Measurements from ENCODE around the gene JMJD4. TPM values are rescaled to one million over a fixed set of nuclear protein-coding genes. Genes with fewer than 3 reads are reported as not detected.
A peak's percentile ranks its signal among the peaks of the same experiment; 100 is the strongest.

Gene JMJD4
- total RNA-seq, 2 donors from 2014 or later, result 19.4 to 21.8 TPM

DNA sequence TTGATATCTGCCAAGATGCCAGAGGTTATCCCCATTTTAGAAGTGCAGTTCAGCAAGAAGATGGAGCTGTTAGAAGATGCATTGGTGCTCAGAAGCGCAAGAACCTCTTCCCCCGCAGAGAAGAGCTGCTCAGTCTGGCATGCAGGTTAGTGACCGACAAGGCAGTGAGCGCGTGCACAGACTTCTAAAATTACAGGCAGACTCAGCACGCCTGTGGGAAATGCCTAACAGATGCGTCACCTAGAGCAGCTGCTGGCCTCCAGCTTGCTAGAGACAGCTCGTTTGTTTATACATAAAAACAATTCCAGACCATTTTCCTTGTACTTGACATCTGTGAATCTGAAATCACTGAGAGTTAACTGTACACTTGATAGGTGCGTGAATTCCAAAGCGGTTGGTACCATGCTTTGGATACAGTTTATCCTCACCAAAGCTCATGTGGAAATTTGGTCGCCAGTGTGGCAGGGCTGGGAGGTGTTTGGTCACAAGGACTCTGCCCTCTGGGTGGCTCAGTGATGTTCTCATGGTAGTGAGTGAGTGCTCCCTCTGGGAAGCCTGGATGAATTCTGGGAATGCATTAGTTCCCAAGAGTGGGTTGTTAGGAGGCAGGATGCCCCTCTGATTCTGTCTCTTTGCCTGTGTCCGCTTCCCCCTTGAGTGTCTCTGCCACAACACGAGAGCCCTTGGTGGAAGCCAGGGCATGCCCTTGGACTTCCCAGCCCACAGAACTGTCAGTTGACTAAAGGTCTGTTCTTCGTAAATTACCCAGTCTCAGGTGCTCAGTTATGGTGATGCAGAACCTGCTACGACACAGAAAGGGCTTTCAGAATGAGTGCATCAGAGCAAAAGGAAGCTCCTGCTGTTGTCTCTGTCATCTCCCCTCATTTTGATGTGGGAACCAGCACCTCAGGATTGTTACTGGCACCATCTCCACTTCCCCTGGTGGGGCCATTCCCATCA lies 24.5 kb upstream of the JMJD4 start:
- Histone ChIP-seq H3K9ac (ENCODE audit: extremely low read depth, low read length, poor library complexity, severe bottlenecking) (no peak overlapping the region), H3K9me3 (ENCODE audit: control insufficient read depth, low read length) (no peaks in the 10 kb centered on the region), H3K27ac (ENCODE audit: low read depth, low read length) (no peak overlapping the region), H3K4me3 (ENCODE audit: low read length) (no peak overlapping the region), H3K4me1 (ENCODE audit: control insufficient read depth, insufficient read depth, low read length) (no peaks in the 10 kb centered on the region), H3K36me3 (ENCODE audit: control insufficient read depth, insufficient read depth, low read length) (peaks cover 71% of the 10 kb centered on the region), H3K27me3 (ENCODE audit: control insufficient read depth, insufficient read depth, low read length, poor library complexity, severe bottlenecking) (no peaks in the 10 kb centered on the region)
- WGBS, 2 experiments (ENCODE audit: insufficient coverage in 1 of 2, insufficient read length in 1 of 2), result 94 to 95% methylated on average over 14 to 15 of the region's 15 CpGs
- H3K4me3 Mint-ChIP-seq, result no peak overlapping the region
- no peaks in the 10 kb centered on the region for H3K9me3 Mint-ChIP-seq
- no peaks in the 10 kb centered on the region for H3K4me1 Mint-ChIP-seq
- no peak for DNase-seq
- H3K27ac Mint-ChIP-seq, result no peak overlapping the region
- peaks cover 39% of the 10 kb centered on the region for H3K36me3 Mint-ChIP-seq (ENCODE audit: low read depth)
- no peak for TF ChIP-seq CTCF (conservative IDR thresholded peaks at IDR 0.05)
- no peaks in the 10 kb centered on the region for H3K27me3 Mint-ChIP-seq (ENCODE audit: insufficient read depth)

DNA sequence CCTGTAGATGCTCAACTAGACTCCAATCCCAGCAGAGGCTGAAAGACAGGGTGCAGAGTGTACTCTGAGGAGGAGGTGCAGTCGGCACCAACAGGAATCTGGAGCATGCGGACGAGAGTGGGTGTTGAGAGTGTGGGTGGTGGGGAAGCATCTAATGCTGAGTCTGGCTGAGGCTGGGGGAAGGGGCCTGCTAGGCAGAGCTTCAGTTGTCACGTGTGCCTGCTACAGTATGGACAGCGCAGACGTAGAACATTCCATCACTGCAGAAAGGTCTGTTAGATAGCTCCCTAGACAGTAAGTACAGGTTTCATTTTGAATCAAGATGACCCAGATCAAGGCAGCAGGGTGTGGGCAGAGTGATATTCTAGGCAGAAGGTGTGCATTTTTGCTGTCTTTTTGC lies 23.3 kb upstream of the JMJD4 start:
- no peak for DNase-seq
- Histone ChIP-seq H3K9ac (ENCODE audit: extremely low read depth, low read length, poor library complexity, severe bottlenecking) (no peak overlapping the region), H3K27me3 (ENCODE audit: control insufficient read depth, insufficient read depth, low read length, poor library complexity, severe bottlenecking) (no peaks in the 10 kb centered on the region), H3K9me3 (ENCODE audit: control insufficient read depth, low read length) (no peaks in the 10 kb centered on the region), H3K4me3 (ENCODE audit: low read length) (no peak overlapping the region), H3K4me1 (ENCODE audit: control insufficient read depth, insufficient read depth, low read length) (no peaks in the 10 kb centered on the region), H3K36me3 (ENCODE audit: control insufficient read depth, insufficient read depth, low read length) (peaks cover 62% of the 10 kb centered on the region), H3K27ac (ENCODE audit: low read depth, low read length) (no peak overlapping the region)
- no peaks in the 10 kb centered on the region for H3K9me3 Mint-ChIP-seq
- H3K27me3 Mint-ChIP-seq (ENCODE audit: insufficient read depth), result no peaks in the 10 kb centered on the region
- WGBS, 2 experiments (ENCODE audit: insufficient coverage in 1 of 2, insufficient read length in 1 of 2), result 85 to 97% methylated on average over 3 to 6 of the region's 6 CpGs
- H3K36me3 Mint-ChIP-seq (ENCODE audit: low read depth), result peaks cover 36% of the 10 kb centered on the region
- no peak overlapping the region for H3K4me3 Mint-ChIP-seq
- no peak overlapping the region for H3K27ac Mint-ChIP-seq
- H3K4me1 Mint-ChIP-seq, result no peaks in the 10 kb centered on the region
- no peak for TF ChIP-seq CTCF (conservative IDR thresholded peaks at IDR 0.05)

DNA sequence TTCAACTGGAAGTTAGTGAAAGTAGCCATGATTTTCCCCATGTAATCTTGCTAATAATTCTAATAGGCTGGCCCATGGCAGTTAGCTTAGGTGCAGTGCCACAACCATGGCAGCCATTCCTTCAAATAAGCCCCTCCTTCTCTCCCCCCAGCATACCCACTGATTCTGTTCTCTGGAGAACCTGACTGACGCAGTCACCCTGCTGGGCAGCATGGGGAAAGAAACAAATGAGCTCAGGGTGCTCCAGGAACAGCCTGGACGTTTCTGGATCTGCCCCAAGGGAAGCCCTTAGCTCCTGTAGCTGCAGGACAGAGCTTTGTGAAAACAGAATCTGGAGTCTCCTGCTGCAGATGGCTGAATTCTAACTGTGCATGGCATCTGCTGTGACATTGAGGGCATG lies 22.7 kb upstream of the JMJD4 start:
- WGBS, 2 experiments (ENCODE audit: insufficient coverage in 1 of 2, insufficient read length in 1 of 2), result 83 to 85% methylated on average over 2 of the region's 2 CpGs
- H3K9me3 ChIP-seq (ENCODE audit: control insufficient read depth, low read length), result no peaks in the 10 kb centered on the region

More for the DNA sequence above, 22.7 kb upstream of the JMJD4 start:
- Histone ChIP-seq H3K9ac (ENCODE audit: extremely low read depth, low read length, poor library complexity, severe bottlenecking) (no peak overlapping the region), H3K27me3 (ENCODE audit: control insufficient read depth, insufficient read depth, low read length, poor library complexity, severe bottlenecking) (no peaks in the 10 kb centered on the region), H3K4me3 (ENCODE audit: low read length) (no peak overlapping the region), H3K27ac (ENCODE audit: low read depth, low read length) (no peak overlapping the region), H3K4me1 (ENCODE audit: control insufficient read depth, insufficient read depth, low read length) (no peaks in the 10 kb centered on the region), H3K36me3 (ENCODE audit: control insufficient read depth, insufficient read depth, low read length) (peaks cover 65% of the 10 kb centered on the region)
- Mint-ChIP-seq H3K4me3 (no peak overlapping the region), H3K4me1 (no peaks in the 10 kb centered on the region), H3K27me3 (ENCODE audit: insufficient read depth) (no peaks in the 10 kb centered on the region), H3K9me3 (no peaks in the 10 kb centered on the region), H3K36me3 (ENCODE audit: low read depth) (peaks cover 41% of the 10 kb centered on the region), H3K27ac (peak overlapping the region; percentile 65)
- TF ChIP-seq CTCF (conservative IDR thresholded peaks at IDR 0.05), result no peak
- no peak for DNase-seq

All from endodermal cell (in vitro differentiated cells).